Rectal smooth muscle tissue (tissue), 1 donor: ENCODE results near the gene ABL2.
"Not testable (repeated sequence)": the region's sequence is repeated elsewhere in the genome, so short reads cannot be mapped to it uniquely, and the experiment has no call there.

Source experiments
- H3K27ac ChIP-seq: one replicate; pipeline ENCODE4 v1.7.0; 2013; ENCODE audit warnings: low read depth, low read length, inconsistent platforms
- H3K27me3 ChIP-seq: one replicate; pipeline ENCODE4 v1.7.0; 2013; ENCODE audit warnings: low read length; ENCODE audit not compliant: control insufficient read depth, insufficient read depth
- H3K36me3 ChIP-seq: one replicate; pipeline ENCODE4 v1.7.0; 2013; ENCODE audit warnings: low read length; ENCODE audit not compliant: control insufficient read depth, insufficient read depth
- H3K4me1 ChIP-seq: one replicate; pipeline ENCODE4 v1.7.0; 2013; ENCODE audit warnings: low read length; ENCODE audit not compliant: control insufficient read depth, insufficient read depth
- H3K4me3 ChIP-seq: one replicate; pipeline ENCODE4 v1.7.0; 2013; ENCODE audit warnings: low read length
- H3K9ac ChIP-seq: one replicate; pipeline ENCODE4 v1.7.0; 2013; ENCODE audit warnings: low read length

Gene ABL2

GRCh38 chr1:179229214-179230140 lies at the start of gene ABL2:
TSS of gene ABL2 (minus strand) at chr1:179229677. CDS start at chr1:179229397, 280 bp downstream.
- no peaks in the 10 kb centered on the region for H3K27me3 ChIP-seq

DNA sequence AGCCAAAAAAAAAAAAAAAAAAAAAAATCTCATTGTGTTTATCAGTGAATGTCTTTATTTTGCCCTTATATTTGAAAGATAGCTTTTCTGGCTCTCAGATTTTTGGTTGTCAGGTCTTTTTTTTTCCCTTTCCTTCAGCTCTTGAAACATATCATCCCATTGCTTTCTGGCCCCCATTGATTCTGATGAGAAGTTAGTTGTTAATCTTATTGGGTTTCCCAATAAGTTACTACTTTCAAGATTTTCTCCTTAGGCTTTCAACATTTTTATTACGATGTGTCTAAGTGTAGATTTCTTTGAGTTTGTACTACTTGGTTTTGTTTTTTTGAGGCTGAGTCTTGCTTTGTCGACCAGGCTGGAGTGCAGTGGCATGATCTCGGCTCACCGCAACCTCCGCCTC lies 49.4 kb upstream of the ABL2 start:
- H3K36me3 ChIP-seq, result no peaks in the 10 kb centered on the region
- H3K4me3 ChIP-seq, result no peak overlapping the region
- no peak overlapping the region for H3K27ac ChIP-seq
- H3K27me3 ChIP-seq, result no peaks in the 10 kb centered on the region
- no peak overlapping the region for H3K9ac ChIP-seq
- H3K4me1 ChIP-seq, result no peaks in the 10 kb centered on the region

More at GRCh38 chr1:179229214-179230140, at the start of gene ABL2:
- peak within 1 kb of the TSS; percentile 89 for H3K4me3 ChIP-seq
- peaks cover 6% of the 10 kb centered on the region for H3K4me1 ChIP-seq
- H3K36me3 ChIP-seq, result no peaks in the 10 kb centered on the region
- peak within 1 kb of the TSS; percentile 75 for H3K27ac ChIP-seq
- peak within 1 kb of the TSS; percentile 62 for H3K9ac ChIP-seq

- H3K36me3 ChIP-seq, H3K27me3 ChIP-seq, H3K4me1 ChIP-seq, H3K4me3 ChIP-seq, H3K27ac ChIP-seq, H3K9ac ChIP-seq: not testable (repeated sequence)
Observed at GRCh38 chr1:179274424-179274823, 44.9 kb upstream of the ABL2 start.

- Histone ChIP-seq H3K36me3 (no peaks in the 10 kb centered on the region), H3K9ac (no peak overlapping the region), H3K27me3 (no peaks in the 10 kb centered on the region), H3K4me3 (no peak overlapping the region), H3K4me1 (no peaks in the 10 kb centered on the region), H3K27ac (no peak overlapping the region)
Observed at GRCh38 chr1:179269071-179269470, 39.6 kb upstream of the ABL2 start.

DNA sequence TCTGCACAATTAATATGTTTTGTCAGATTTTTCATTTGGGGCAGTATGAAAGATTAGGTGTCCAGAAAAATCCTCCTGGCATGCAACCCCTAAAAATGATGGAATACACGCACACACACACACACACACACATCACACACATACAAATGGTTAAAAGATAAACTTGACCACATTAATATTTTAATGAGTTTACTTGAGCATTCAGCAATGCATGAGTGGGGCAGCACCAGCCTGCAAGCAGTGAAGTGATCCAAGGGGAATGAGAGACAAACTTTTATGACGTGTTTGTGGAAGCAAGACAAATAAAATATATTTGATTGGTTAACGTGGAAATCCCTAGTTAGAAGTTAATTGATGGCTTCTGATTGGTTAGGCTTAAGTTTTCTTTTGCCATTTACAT lies 35.0 kb upstream of the ABL2 start:
- Histone ChIP-seq H3K4me1 (no peaks in the 10 kb centered on the region), H3K27me3 (no peaks in the 10 kb centered on the region), H3K9ac (no peak overlapping the region), H3K27ac (no peak overlapping the region), H3K36me3 (no peaks in the 10 kb centered on the region), H3K4me3 (no peak overlapping the region)

DNA sequence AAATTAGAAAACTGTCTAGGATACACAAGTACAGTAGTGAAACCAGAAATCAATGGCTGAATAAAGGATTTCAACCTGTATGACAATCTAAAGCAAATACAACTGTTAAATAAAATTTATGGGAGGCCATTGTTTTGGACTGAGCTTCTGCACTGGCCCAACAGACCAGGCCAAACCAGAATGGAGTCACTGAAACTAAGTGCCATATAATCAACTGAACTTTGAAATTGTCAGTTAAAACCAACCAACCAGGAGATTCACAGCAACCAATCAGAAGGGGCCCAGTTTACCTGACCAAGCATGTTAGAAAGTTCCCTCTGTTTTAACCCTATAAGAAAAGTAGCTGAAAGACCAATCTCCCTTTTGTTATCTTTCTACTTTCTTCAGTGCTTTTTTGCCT lies 33.6 kb upstream of the ABL2 start:
- H3K4me1 ChIP-seq, result no peaks in the 10 kb centered on the region
- no peak overlapping the region for H3K27ac ChIP-seq
- no peaks in the 10 kb centered on the region for H3K36me3 ChIP-seq
- no peak overlapping the region for H3K9ac ChIP-seq
- no peaks in the 10 kb centered on the region for H3K27me3 ChIP-seq
- no peak overlapping the region for H3K4me3 ChIP-seq

GRCh38 chr1:179262183-179262582 lies 32.7 kb upstream of the ABL2 start:
- Histone ChIP-seq H3K27me3 (no peaks in the 10 kb centered on the region), H3K4me3 (no peak overlapping the region), H3K9ac (no peak overlapping the region), H3K27ac (no peak overlapping the region), H3K4me1 (no peaks in the 10 kb centered on the region), H3K36me3 (no peaks in the 10 kb centered on the region)

DNA sequence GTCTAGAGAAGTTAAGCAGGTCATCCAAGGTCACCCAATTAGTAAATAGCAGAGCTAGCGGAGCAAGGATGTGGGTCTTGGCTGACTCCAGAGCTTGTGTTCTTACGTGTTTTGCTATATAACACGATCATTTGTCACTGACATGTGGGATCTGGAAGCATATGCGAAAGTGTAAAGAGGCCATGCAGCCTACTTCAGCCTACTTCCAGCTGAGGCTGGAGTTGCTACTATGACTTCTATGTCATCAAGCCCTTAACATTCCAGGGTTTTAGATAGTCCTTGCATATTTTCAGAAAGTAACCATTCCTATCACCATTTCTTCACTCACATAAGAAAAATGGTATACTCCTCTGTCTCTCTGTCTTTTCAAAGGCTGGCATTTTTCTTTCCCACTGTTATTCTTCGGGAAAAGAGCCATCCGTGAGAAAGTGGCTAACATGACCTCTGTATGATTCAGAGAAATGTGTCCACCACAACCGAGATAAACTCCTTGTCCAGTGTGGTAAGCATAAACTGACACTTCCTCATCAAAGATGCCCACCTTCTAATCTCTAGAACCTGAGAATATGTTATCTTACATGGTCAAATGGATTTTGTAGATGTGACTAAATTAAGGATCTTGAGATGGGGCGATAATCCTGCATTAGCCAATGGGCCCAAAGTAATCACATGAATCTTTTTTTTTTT lies 24.0 kb upstream of the ABL2 start:
- H3K27ac ChIP-seq, result no peak overlapping the region
- H3K36me3 ChIP-seq, result no peaks in the 10 kb centered on the region
- H3K4me1 ChIP-seq, result no peaks in the 10 kb centered on the region
- no peak overlapping the region for H3K9ac ChIP-seq
- no peak overlapping the region for H3K4me3 ChIP-seq
- H3K27me3 ChIP-seq, result no peaks in the 10 kb centered on the region

GRCh38 chr1:179252606-179253005 lies 23.1 kb upstream of the ABL2 start:
- H3K4me1 ChIP-seq, result no peaks in the 10 kb centered on the region
- no peak overlapping the region for H3K4me3 ChIP-seq
- no peaks in the 10 kb centered on the region for H3K27me3 ChIP-seq
- H3K36me3 ChIP-seq, result no peaks in the 10 kb centered on the region
- no peak overlapping the region for H3K9ac ChIP-seq
- no peak overlapping the region for H3K27ac ChIP-seq

DNA sequence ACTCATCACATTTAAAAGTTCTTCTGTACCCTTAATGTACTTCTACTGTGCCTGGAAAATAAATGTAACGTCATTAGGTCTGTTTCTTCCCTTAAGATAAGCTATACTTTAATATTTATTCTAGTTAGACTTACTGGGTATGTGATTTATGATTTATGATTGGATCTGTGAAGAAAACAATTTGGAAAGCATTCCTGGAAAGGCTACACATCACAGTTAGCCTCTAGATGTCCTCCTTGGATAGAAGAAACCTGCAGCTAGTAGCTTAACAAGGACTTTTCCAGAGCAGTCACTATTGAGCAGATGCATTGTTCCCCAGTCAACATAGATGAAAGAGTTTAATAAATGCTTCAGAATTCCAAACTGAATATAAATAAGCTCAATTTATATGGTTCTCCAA lies 22.2 kb upstream of the ABL2 start:
- Histone ChIP-seq H3K36me3 (no peaks in the 10 kb centered on the region), H3K27me3 (no peaks in the 10 kb centered on the region), H3K4me3 (no peak overlapping the region), H3K9ac (no peak overlapping the region), H3K27ac (no peak overlapping the region), H3K4me1 (no peaks in the 10 kb centered on the region)

- H3K27me3 ChIP-seq, result no peaks in the 10 kb centered on the region
- H3K27ac ChIP-seq, result no peak overlapping the region
Observed at GRCh38 chr1:179247923-179248322, 18.4 kb upstream of the ABL2 start.

GRCh38 chr1:179245426-179245825 lies 15.9 kb upstream of the ABL2 start:
- H3K27me3 ChIP-seq, H3K4me1 ChIP-seq, H3K27ac ChIP-seq, H3K4me3 ChIP-seq, H3K36me3 ChIP-seq, H3K9ac ChIP-seq: not testable (repeated sequence)

More at GRCh38 chr1:179247923-179248322, 18.4 kb upstream of the ABL2 start:
- no peaks in the 10 kb centered on the region for H3K4me1 ChIP-seq
- H3K36me3 ChIP-seq, result no peaks in the 10 kb centered on the region
- H3K9ac ChIP-seq, result no peak overlapping the region
- no peak overlapping the region for H3K4me3 ChIP-seq
